CD14-positive monocyte (primary cell): ENCODE measurements around the gene NCR3LG1. TPM values are rescaled to one million over a fixed set of nuclear protein-coding genes. Genes with fewer than 3 reads are reported as not detected.
"Not testable (repeated sequence)": the region's sequence is repeated elsewhere in the genome, so short reads cannot be mapped to it uniquely, and the experiment has no call there.

Experiments
- DNase-seq, 3 donors: peaks; one replicate each; pipeline ENCODE4 v3.0.0-alpha.2; 2011 to 2022
- H2AFZ ChIP-seq: 2 replicates; pipeline ENCODE4 v1.6.0; 2012; ENCODE audit warnings: mild to moderate bottlenecking, low read depth, low read length, inconsistent platforms; ENCODE audit not compliant: insufficient read depth, poor library complexity, severe bottlenecking
- H3K27ac ChIP-seq, 2 donors: 1 replicate in 1 of 2; 2 replicates in 1 of 2; pipeline ENCODE4 v1.5.1; 2012 to 2013; ENCODE audit warnings: low read length in 2 of 2, control low read depth in 1 of 2, inconsistent platforms in 1 of 2, low read depth in 1 of 2, mild to moderate bottlenecking in 1 of 2
- H3K27me3 ChIP-seq, 2 donors: one replicate each; pipeline versions ENCODE4 v1.6.0 to v1.6.1; 2011 to 2013; ENCODE audit warnings: low read length in 2 of 2; ENCODE audit not compliant: control insufficient read depth in 2 of 2, insufficient read depth in 2 of 2
- H3K36me3 ChIP-seq, 2 donors: replicated peaks in 1 of 2; 1 replicate in 1 of 2; 2 replicates in 1 of 2; pipeline versions ENCODE4 v1.5.1 to v1.6.1; 2012 to 2013; ENCODE audit warnings: low read length in 2 of 2, control low read depth in 1 of 2, inconsistent platforms in 1 of 2, mild to moderate bottlenecking in 1 of 2; ENCODE audit not compliant: insufficient read depth in 2 of 2, control insufficient read depth in 1 of 2
- H3K4me1 ChIP-seq, 2 donors: 1 replicate in 1 of 2; 2 replicates in 1 of 2; pipeline versions ENCODE4 v1.5.1 to v1.6.1; 2012 to 2013; ENCODE audit warnings: low read length in 2 of 2, control low read depth in 1 of 2, inconsistent platforms in 1 of 2, mild to moderate bottlenecking in 1 of 2, moderate library complexity in 1 of 2; ENCODE audit not compliant: insufficient read depth in 2 of 2, control insufficient read depth in 1 of 2
- H3K4me2 ChIP-seq: replicated peaks from 2 replicates; pipeline ENCODE3; 2012; ENCODE audit warnings: low read length, moderate library complexity, mild to moderate bottlenecking; ENCODE audit not compliant: poor library complexity, severe bottlenecking; ENCODE audit errors: extremely low read depth
- H3K4me3 ChIP-seq, 3 experiments: fragments of 200-600 bp in 1 of 3; sonication (generic) in 1 of 3; replicated peaks in 1 of 3; 1 replicate in 2 of 3; 2 replicates in 1 of 3; pipeline ENCODE4 v1.5.1; 2011 to 2013; ENCODE audit warnings: low read length in 3 of 3, mild to moderate bottlenecking in 3 of 3, control low read depth in 2 of 3, low read depth in 2 of 3, inconsistent platforms in 1 of 3, moderate library complexity in 1 of 3
- H3K79me2 ChIP-seq: 2 replicates; pipeline ENCODE4 v1.6.0; 2012; ENCODE audit warnings: mild to moderate bottlenecking, control low read depth, inconsistent platforms, low read length, moderate library complexity; ENCODE audit not compliant: insufficient read depth
- H3K9ac ChIP-seq: 2 replicates; pipeline ENCODE4 v1.6.0; 2017; ENCODE audit warnings: low read length, mild to moderate bottlenecking; ENCODE audit not compliant: insufficient read depth, poor library complexity, severe bottlenecking
- H3K9me3 ChIP-seq, 2 donors: replicated peaks in 1 of 2; 1 replicate in 1 of 2; 2 replicates in 1 of 2; pipeline versions ENCODE4 v1.5.1 to v1.6.1; 2012 to 2013; ENCODE audit warnings: low read length in 2 of 2, control low read depth in 1 of 2; ENCODE audit not compliant: control insufficient read depth in 1 of 2, insufficient read depth in 1 of 2
- H4K20me1 ChIP-seq: 2 replicates; pipeline ENCODE4 v1.6.0; 2012; ENCODE audit warnings: mild to moderate bottlenecking, low read length, control low read depth, moderate library complexity; ENCODE audit not compliant: insufficient read depth
- H3K27ac Mint-ChIP-seq, 7 donors: one replicate each; pipeline ENCODE4 v1.8.0; 2020; ENCODE audit warnings: mild to moderate bottlenecking in 7 of 7, mixed read lengths in 7 of 7, moderate library complexity in 6 of 7, inconsistent platforms in 2 of 7
- H3K27me3 Mint-ChIP-seq, 3 donors: one replicate each; pipeline ENCODE4 v1.8.0; 2021 to 2022; ENCODE audit warnings: low read depth in 3 of 3, mild to moderate bottlenecking in 3 of 3, mixed read lengths in 3 of 3, moderate library complexity in 3 of 3, inconsistent platforms in 1 of 3
- H3K36me3 Mint-ChIP-seq, 2 donors: one replicate each; pipeline ENCODE4 v1.8.0; 2020; ENCODE audit warnings: mixed read lengths in 2 of 2, inconsistent platforms in 1 of 2, mild to moderate bottlenecking in 1 of 2
- H3K4me1 Mint-ChIP-seq: one replicate; pipeline ENCODE4 v1.8.0; 2020; ENCODE audit warnings: mild to moderate bottlenecking, mixed read lengths
- H3K4me3 Mint-ChIP-seq, 2 donors: one replicate each; pipeline ENCODE4 v1.8.0; 2020; ENCODE audit warnings: mild to moderate bottlenecking in 2 of 2, mixed read lengths in 2 of 2, moderate library complexity in 1 of 2
- H3K9me3 Mint-ChIP-seq, 7 donors: one replicate each; pipeline ENCODE4 v1.8.0; 2020 to 2022; ENCODE audit warnings: mixed read lengths in 7 of 7, mild to moderate bottlenecking in 6 of 7, moderate library complexity in 6 of 7, inconsistent platforms in 2 of 7
- WGBS: methylation state at CpG from one replicate; pipeline ENCODE4 v1.1.5; 2013; ENCODE audit warnings: missing lambda C conversion rate; ENCODE audit not compliant: insufficient coverage; 5-methylcytosine and 5-hydroxymethylcytosine counted together
- intact Hi-C, 2 donors: fragments of 100-400 bp; cut with micrococcal nuclease; formaldehyde crosslinking; loops; one replicate each; pipeline versions ENCODE4 v1.15.0 to v1.15.1; 2023
- polyA plus RNA-seq, 3 donors: library from polyadenylated mRNA; depleted of rRNA in 1 of 3; unstranded in 2 of 3; stranded (reverse) in 1 of 3; fragments of 300-500 nt in 2 of 3; fragments of >200 nt in 1 of 3; fragmentation: Illumina TruSeq in 2 of 3; gene quantifications; 1 replicate in 2 of 3; 2 replicates in 1 of 3; pipeline ENCODE4 v1.2.3, GENCODE V29; 2012 to 2021
- TF ChIP-seq, protein P1 (sequence below): fragments of 200-600 bp; IDR thresholded peaks from one replicate; pipeline ENCODE4 v1.8.0; 2022; ENCODE audit warnings: antibody characterized with exemption, mild to moderate bottlenecking

NCR3LG1 gene
- polyA plus RNA-seq, 3 donors: 0.05 to 1.1 (median 0.15) TPM

GRCh38 chr11:17423533-17424310 lies 72.1 kb downstream of the NCR3LG1 start:
- no peaks in the 10 kb centered on the region for H3K36me3 ChIP-seq
- no peaks in the 10 kb centered on the region for H3K27me3 ChIP-seq
- no peaks in the 10 kb centered on the region for H3K79me2 ChIP-seq
- H3K27ac ChIP-seq: no peak overlapping the region
- H3K4me3 ChIP-seq: no peak overlapping the region
- Mint-ChIP-seq H3K36me3 (no peaks in the 10 kb centered on the region), H3K27ac (peak overlapping the region in 1 of 7 donors; percentile 30), H3K4me3 (no peak overlapping the region), H3K27me3 (peaks cover 2 to 4% (median 3%) of the 10 kb centered on the region in 3 donors), H3K4me1 (peaks cover 7% of the 10 kb centered on the region), H3K9me3 (no peaks in the 10 kb centered on the region)
- H4K20me1 ChIP-seq: no peaks in the 10 kb centered on the region
- no peak overlapping the region for H3K4me2 ChIP-seq
- 86% methylated on average over 2 of the region's 11 CpGs for WGBS
- H3K4me1 ChIP-seq: no peaks in the 10 kb centered on the region
- no peak overlapping the region for H2AFZ ChIP-seq
- H3K9ac ChIP-seq: no peak overlapping the region
- intact Hi-C loops: no loop called here
- DNase-seq: no peak
- no peaks in the 10 kb centered on the region for H3K9me3 ChIP-seq
- TF ChIP-seq, protein P1, sequence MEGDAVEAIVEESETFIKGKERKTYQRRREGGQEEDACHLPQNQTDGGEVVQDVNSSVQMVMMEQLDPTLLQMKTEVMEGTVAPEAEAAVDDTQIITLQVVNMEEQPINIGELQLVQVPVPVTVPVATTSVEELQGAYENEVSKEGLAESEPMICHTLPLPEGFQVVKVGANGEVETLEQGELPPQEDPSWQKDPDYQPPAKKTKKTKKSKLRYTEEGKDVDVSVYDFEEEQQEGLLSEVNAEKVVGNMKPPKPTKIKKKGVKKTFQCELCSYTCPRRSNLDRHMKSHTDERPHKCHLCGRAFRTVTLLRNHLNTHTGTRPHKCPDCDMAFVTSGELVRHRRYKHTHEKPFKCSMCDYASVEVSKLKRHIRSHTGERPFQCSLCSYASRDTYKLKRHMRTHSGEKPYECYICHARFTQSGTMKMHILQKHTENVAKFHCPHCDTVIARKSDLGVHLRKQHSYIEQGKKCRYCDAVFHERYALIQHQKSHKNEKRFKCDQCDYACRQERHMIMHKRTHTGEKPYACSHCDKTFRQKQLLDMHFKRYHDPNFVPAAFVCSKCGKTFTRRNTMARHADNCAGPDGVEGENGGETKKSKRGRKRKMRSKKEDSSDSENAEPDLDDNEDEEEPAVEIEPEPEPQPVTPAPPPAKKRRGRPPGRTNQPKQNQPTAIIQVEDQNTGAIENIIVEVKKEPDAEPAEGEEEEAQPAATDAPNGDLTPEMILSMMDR: no peak

DNA sequence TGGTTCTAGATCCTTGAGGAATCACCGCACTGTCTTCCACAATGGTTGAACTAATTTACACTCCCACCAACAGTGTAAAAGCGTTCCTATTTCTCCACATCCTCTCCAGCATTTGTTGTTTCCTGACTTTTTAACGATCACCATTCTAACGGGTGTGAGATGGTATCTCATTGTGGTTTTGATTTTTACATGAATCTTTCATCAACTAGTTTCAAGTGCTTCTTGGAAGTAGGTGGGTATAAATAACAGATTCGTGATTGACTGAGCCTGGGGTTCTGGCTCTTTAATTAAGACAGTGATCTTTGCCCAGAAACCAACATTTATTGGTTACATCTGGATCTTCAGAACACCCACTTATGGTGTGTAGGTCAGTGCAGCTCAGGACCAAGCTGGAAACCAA lies 74.6 kb downstream of the NCR3LG1 start:
- H3K27ac Mint-ChIP-seq, H3K9me3 ChIP-seq, H2AFZ ChIP-seq, H3K27me3 Mint-ChIP-seq, H3K4me2 ChIP-seq, H3K27me3 ChIP-seq, H3K4me3 Mint-ChIP-seq, H3K4me3 ChIP-seq, H4K20me1 ChIP-seq, H3K4me1 Mint-ChIP-seq, H3K4me1 ChIP-seq, H3K36me3 ChIP-seq, H3K9ac ChIP-seq, H3K9me3 Mint-ChIP-seq, DNase-seq, intact Hi-C loops, H3K27ac ChIP-seq, H3K79me2 ChIP-seq, H3K36me3 Mint-ChIP-seq: not testable (repeated sequence)
- no CpG with 5 or more reads among the region's 5 CpGs for WGBS

Other genes with a start within 250 kb of the NCR3LG1 start
- gene PIK3C2A, start 143.8 kb upstream of the NCR3LG1 start, polyA plus RNA-seq: 1 to 10 TPM; 5.3 to 9.3 (median 6.0) TPM
- gene NUCB2, start 75.1 kb upstream of the NCR3LG1 start, polyA plus RNA-seq: 10 to 100 TPM in 2 of 3 donors, 1 to 10 TPM in 1; 8.6 to 41.3 (median 31.4) TPM
- gene KCNJ11, start 36.9 kb downstream of the NCR3LG1 start, polyA plus RNA-seq: under 1 TPM in 1 of 3 donors, not detected in 2; 0.09 TPM
- gene ABCC8, start 125.0 kb downstream of the NCR3LG1 start, polyA plus RNA-seq: not detected
- gene USH1C, start 192.6 kb downstream of the NCR3LG1 start, polyA plus RNA-seq: not detected
- gene OTOG, start 195.5 kb downstream of the NCR3LG1 start, polyA plus RNA-seq: not detected